GM20431 (cell line): ENCODE measurements around the gene CDCP2.

Experiments
- in situ Hi-C: fragments of 300-500 bp; cut with MseI, MboI; formaldehyde crosslinking; loops from one replicate; pipeline ENCODE4 v1.15.0; 2020; ENCODE audit warnings: low sequenced_read_pairs; ENCODE audit not compliant: unreplicated experiment

Gene CDCP2

DNA sequence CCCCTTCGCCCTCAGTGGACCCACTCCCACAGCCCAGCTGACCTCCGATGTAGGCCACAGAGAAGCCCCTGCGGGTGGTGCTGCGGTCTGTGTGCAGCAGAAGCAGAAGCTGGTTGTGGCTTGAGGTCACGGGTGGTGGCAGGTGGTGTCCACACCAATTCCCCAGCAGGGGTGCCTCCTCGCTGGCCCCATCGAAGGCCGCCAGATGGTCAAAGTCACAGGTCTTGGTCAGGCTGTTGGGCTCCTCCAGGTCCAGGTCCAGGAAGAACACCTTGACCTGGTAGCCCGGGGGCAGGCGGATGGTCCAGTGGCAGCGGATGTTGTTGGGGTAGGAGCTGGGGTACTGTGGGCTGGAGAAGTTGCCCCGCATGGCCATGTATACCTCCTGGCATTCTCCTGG lies 13.1 kb downstream of the CDCP2 start:
- in situ Hi-C loops, result no loop called here

- in situ Hi-C loops, result no loop called here
These were observed 13.8 kb downstream of the CDCP2 start for GRCh38 chr1:54138994-54139393.

DNA sequence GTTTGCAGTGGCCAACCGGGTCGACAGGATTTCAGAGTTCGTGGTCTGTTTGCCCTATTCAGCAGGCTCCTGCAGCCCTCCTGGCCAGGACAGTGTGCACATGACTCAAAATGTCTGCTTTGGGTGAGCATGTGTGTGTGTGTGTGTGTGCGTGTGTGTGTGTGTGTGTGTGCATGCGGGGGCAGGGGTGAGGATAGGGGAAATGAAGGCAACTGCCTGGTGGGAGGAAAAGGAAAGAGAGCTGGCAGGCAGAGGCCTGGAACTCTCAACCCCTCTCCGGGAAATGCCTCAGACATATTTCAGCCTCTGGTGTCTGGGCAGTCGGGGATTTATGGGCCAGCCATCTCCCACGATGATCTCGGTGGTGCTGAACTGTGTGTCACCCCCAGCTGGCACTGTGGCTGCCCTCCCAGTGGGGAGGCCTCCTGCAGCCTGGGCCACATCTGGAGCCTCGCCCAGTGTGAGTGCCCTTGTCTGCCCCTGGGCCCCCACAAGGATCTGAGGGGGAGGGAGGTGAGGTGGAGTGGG lies 15.2 kb downstream of the CDCP2 start:
- in situ Hi-C loops, result no loop called here

DNA sequence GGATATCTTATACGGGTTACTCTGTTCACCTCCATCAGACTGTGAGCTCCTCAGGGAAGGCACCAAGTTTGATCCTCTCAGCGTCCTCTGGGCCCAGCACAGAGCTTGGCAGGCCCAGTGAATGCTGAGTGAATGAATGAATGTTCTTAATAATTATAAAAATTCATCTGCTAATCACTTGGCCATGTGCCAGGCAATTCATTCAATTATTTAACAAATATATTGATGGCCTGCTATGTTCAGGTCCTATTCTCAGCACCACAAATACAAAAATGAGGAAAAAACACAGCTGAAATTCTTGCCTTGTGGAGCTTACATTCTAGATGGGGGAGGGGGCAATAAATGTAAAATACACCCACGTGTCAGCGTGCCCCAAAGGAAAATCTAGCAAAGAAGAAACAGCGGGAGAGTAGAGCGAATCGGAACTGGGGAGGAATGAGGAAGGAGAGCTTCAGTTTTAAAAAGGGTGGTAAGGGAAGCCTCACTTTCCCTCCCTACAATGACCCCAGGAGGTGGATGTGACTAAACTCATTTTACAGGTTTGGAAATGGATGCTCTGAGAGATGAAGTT lies 15.8 kb downstream of the CDCP2 start:
- in situ Hi-C loops, result no loop called here

DNA sequence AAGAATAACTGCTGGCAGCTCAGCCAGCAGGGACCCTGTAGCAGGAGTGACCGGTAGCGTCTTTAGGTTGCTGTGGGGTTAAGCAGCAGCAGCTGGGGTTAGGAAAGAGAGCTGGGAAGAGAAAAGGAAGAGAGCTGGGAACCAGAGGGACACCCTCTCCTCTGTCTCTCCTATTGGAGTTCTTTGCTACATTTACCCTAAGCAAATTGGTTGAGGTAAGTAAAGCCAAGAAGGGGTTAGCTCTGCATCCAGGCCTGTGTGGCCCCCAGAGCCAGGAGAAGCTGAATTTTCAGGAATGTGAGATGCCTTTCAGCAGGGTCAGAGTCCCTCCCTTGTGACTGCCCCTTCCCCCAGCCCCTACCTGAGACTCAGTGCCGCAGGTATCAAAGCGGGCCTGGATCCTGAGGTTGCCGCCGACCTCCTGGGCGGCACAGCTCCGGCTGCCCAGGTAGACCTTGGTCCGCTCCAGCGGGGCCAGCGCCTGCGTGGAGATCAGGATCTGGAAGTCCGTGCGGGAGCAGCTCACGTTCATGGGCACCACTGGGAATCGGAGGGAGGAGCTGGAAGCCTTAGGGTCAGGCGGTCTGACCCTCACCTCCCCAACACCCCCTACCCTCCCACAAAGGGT lies 16.4 kb downstream of the CDCP2 start:
- in situ Hi-C loops, result no loop called here

DNA sequence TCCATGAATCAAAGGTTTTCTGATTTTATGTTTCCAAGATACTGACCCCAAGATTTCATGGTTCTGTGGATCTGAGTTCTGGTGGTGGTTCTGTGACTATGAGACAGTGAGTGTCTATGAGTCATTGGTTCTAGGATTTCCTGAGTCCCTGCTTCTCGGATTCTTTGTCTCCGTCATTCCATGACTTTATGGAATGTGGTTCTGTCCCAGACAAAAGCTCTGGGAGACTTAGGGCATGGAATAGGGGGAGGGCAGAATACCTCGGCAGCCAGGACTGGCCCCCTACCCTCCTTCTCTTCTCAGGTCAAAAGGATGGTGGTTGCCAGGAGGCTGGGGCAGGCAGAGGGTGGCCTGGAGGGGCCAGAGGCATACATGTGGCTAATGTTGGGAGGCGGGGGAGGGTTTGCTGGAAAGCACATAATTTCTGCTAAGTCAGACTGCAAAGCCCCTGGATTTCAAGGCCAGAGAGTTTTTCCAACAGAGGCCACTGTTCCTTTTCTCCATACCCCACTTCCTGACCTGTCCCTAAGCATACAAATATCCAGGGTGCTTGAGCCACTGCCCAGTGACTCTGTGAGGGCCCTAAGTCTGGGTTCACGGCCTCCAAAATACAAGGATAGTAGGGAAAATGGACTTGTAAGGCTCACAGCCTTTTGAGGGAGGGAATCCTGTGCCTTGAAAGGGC lies 17.2 kb downstream of the CDCP2 start:
- in situ Hi-C loops, result no loop called here

GRCh38 chr1:54134295-54134694 lies 18.5 kb downstream of the CDCP2 start:
- in situ Hi-C loops, result no loop called here

GRCh38 chr1:54132495-54132894 lies 20.3 kb downstream of the CDCP2 start:
- in situ Hi-C loops, result no loop called here

DNA sequence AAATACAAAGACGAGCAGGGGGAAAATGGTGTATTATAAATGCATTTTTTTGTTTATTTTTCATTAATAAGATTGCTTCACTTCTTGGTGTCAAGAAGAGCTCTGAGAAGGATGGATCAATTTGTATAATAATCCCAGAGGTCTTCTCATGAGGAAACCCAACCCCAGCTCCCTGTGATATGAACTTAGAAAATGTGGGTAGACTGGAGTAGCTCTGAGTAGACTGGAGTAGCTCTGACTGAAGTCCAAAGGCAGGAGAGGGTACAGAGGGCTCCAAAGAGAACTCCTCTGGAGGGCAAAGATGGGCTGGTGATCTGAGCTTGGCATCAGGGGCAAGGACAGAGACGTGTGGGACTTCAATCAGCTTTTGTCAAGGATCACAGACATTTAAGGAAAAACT lies 21.4 kb downstream of the CDCP2 start:
- in situ Hi-C loops, result no loop called here

DNA sequence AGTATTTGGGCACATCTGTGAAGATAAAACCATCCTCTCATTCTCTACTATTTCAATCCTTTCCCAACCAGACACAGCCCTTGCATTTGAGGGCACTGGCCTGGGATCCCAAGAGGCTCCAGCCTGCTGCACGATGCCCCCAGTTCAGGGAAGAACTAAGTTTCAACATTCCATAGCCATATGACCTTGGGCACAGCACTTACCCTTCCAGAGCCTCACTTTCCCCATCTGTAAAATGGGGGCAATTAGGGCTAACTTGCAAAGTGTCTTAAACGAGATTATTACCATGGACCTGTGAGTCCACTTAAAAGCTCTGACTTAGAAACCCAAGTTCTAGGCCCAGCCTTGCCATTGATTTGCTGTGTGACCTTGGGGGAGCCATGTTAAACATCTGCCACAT lies 22.9 kb downstream of the CDCP2 start:
- in situ Hi-C loops, result no loop called here

GRCh38 chr1:54127594-54128300 lies 25.1 kb downstream of the CDCP2 start:
- in situ Hi-C loops, result no loop called here

- in situ Hi-C loops, result no loop called here
These were observed 26.5 kb downstream of the CDCP2 start for GRCh38 chr1:54126271-54126815.

DNA sequence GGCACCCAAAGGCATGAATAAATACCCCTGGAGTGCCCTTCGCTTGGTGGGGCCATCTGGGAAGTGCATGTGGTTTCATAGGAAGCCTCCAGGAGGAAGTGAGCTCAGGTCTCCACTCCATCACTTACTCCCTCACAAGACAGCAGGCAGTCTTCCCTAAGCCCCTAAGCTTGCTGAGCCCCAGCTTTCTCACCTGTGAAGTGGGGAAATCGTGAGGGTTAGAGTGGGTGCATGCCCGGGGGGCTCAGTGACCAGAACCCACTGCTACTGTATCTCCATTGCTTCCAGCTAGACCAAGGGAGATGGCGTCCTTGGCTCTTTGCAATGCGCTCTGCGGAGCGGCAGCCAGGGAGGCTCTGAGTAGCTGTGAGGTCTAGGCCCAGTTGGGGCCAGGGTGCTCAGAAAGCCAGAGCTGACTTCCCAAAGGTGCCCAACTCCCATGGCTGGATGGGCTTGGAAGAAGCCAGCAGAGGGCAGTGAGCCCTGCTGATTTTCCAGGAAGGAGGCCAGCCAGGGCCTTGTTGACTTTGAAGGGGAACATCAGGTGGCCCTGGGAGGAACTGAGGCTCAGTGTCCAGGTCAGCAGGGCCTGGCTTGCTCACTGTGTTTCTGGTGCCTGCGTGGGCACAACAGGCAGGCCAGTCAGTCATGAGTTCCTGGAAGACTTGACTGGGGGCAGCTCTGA lies 27.3 kb downstream of the CDCP2 start:
- in situ Hi-C loops, result no loop called here

GRCh38 chr1:54124906-54125305 lies 27.9 kb downstream of the CDCP2 start:
- in situ Hi-C loops, result loop anchor here (25.0 kb wide), 1 partner anchor 362 kb away; no protein-coding TSS in a partner anchor

DNA sequence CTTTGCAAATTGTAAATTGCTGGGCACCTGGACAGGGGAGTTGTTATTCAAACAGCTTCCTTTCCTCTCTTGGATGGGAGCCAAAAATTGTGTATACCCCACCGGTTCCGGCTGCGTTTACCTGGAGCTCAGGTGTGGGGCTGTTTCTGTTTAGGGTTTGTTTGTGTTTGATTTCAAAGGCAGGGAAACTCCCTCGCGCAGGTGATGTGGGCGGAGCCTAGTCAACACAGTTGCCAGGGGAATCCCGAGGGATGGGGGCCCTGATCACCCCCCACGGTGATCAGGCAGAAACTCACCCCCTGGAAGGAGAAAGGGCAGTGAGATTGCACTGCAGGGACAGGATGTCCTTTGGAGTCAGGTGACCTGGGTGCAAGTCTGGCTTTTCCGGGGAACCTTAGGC lies 28.3 kb downstream of the CDCP2 start:
- in situ Hi-C loops, result loop anchor here (25.0 kb wide), 1 partner anchor 363 kb away; no protein-coding TSS in a partner anchor

DNA sequence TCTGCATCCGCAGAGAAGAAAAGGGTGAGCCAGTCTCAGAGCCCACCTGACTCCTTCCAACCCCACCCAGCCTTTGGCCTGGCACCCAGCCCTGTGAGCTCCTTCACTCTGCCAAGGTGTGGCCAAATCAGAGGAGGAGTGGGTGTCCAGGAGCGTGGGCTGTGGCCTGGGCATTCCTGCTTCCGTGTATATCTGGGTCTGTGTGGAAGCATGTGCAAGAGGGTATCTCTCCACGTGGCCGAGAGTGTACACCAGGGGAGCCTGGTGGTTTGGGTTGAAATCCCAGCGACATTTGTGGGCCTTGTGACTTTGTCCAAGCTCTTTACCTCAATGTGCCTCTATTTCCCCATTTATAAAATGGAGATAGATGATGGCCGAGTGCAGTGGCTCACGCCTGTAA lies 29.8 kb downstream of the CDCP2 start:
- in situ Hi-C loops, result loop anchor here (25.0 kb wide), 1 partner anchor 364 kb away; no protein-coding TSS in a partner anchor

DNA sequence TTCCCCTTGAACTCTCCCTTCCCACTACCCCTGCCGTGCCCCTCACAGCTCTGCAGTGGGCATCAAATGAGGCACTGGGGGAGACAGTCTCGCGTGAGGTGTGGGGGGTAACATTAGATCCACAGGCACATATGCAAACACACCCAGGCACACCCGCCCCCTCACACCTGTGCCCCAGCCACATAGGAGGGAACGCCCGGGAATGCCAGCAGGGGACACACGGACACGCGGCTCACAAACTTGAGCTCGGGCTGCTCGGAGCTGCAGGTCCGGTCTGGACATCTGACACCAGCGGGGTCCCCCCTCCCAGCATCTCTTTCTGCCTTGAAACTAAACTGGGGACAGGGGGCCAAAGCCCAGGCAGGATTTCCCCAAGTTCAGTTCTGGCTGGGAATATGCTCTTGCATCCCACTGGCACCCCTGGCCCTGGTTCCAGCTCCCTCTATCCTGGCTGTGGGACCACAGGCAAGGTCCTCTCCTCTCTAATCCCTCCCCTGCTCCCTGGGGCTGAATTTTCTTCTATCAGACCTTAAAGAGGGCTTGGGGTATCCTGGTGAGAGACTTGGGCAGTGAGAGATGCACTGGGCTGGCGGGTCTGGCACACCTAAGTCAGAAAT lies 30.6 kb downstream of the CDCP2 start:
- in situ Hi-C loops, result loop anchor here (25.0 kb wide), 1 partner anchor 365 kb away; no protein-coding TSS in a partner anchor

DNA sequence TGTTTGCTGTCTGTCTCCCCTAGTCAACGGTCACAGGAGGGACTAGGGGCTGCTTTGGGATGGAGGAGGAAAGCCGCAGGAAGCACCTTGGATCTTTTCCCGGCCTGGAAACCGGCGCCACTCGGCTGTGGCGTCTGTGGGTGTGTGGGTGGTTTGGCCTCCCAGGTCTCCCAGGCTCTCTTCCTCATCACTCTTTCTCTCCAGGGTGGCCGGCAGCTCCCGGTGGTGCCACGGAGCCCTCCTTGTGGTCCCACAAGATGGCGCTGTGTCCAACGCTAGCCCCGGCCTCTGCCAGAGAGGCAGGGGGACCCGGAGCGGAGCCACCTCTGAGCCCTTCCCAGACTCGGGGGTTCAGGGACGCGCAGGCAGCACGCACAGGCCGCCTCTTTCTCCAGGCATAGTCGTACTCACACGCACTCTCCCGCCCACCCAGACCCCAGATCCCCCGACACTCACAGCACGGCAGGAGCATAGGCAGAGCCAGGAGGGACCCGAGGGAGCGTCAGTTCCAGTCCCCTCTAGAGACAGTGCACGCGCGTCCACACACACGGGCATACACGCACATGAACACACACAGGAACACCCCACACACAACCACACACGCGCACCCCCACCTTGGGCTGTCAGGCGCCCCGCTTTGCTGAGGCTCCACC lies 31.2 kb downstream of the CDCP2 start:
- in situ Hi-C loops, result loop anchor here (25.0 kb wide), 1 partner anchor 366 kb away; no protein-coding TSS in a partner anchor
